Keratinocyte (primary cell): ENCODE measurements around the gene FHIT. TPM values are rescaled to one million over a fixed set of nuclear protein-coding genes. Genes with fewer than 3 reads are reported as not detected.

ENCODE experiments used
- DNase-seq: peaks from one replicate; pipeline ENCODE4 v3.0.0-alpha.2; 2011; ENCODE audit warnings: low read depth, missing footprints, low spot score
- FAIRE-seq: peaks from 2 replicates; lab custom pipeline; 2011; peaks lifted over from hg19 to GRCh38; lab: Jason Lieb, UNC
- H2AFZ ChIP-seq: 2 replicates; pipeline ENCODE4 v1.6.0; 2012; ENCODE audit warnings: low read length, control low read depth, inconsistent platforms; ENCODE audit not compliant: control insufficient read depth
- H3K27ac ChIP-seq: 2 replicates; pipeline ENCODE4 v1.5.1; 2011; ENCODE audit warnings: low read length; ENCODE audit not compliant: control insufficient read depth, insufficient read depth
- H3K27me3 ChIP-seq: 3 replicates; pipeline ENCODE4 v1.6.0; 2011; ENCODE audit warnings: low read length; ENCODE audit not compliant: control insufficient read depth, insufficient read depth; ENCODE audit errors: extremely low read depth
- H3K36me3 ChIP-seq, 2 experiments: 2 replicates in 1 of 2; 3 replicates in 1 of 2; pipeline ENCODE4 v1.5.1; 2011; ENCODE audit warnings: low read length in 2 of 2, mild to moderate bottlenecking in 1 of 2; ENCODE audit not compliant: control insufficient read depth in 2 of 2, insufficient read depth in 2 of 2; ENCODE audit errors: extremely low read depth in 1 of 2
- H3K4me1 ChIP-seq: 3 replicates; pipeline ENCODE4 v1.5.1; 2011; ENCODE audit warnings: low read length; ENCODE audit not compliant: control insufficient read depth, insufficient read depth; ENCODE audit errors: extremely low read depth
- H3K4me2 ChIP-seq: 3 replicates; pipeline ENCODE4 v1.6.0; 2011; ENCODE audit warnings: low read depth, low read length; ENCODE audit not compliant: control insufficient read depth, insufficient read depth; ENCODE audit errors: extremely low read depth
- H3K4me3 ChIP-seq, 3 experiments: fragments of 200-600 bp in 1 of 3; sonication (generic) in 1 of 3; 2 replicates in 2 of 3; 3 replicates in 1 of 3; pipeline ENCODE4 v1.5.1; 2011 to 2016; ENCODE audit warnings: low read length in 3 of 3, mild to moderate bottlenecking in 3 of 3, control low read depth in 2 of 3, inconsistent platforms in 1 of 3, low read depth in 1 of 3, mixed read lengths in 1 of 3, mixed run types in 1 of 3, moderate library complexity in 1 of 3; ENCODE audit not compliant: control insufficient read depth in 2 of 3, insufficient read depth in 2 of 3; ENCODE audit errors: extremely low read depth in 1 of 3
- H3K79me2 ChIP-seq: 2 replicates; pipeline ENCODE4 v1.6.0; 2012; ENCODE audit warnings: low read length; ENCODE audit not compliant: control insufficient read depth, insufficient read depth
- H3K9ac ChIP-seq: 3 replicates; pipeline ENCODE4 v1.6.0; 2011; ENCODE audit warnings: low read length; ENCODE audit not compliant: control insufficient read depth, insufficient read depth; ENCODE audit errors: extremely low read depth
- H3K9me1 ChIP-seq: 3 replicates; pipeline ENCODE4 v1.6.0; 2011; ENCODE audit warnings: low read length; ENCODE audit not compliant: control insufficient read depth, insufficient read depth; ENCODE audit errors: extremely low read depth
- H3K9me3 ChIP-seq: 2 replicates; pipeline ENCODE4 v1.5.1; 2012; ENCODE audit warnings: low read depth, low read length; ENCODE audit not compliant: control insufficient read depth
- H4K20me1 ChIP-seq: 3 replicates; pipeline ENCODE4 v1.6.0; 2011; ENCODE audit warnings: low read length; ENCODE audit not compliant: control insufficient read depth, insufficient read depth; ENCODE audit errors: extremely low read depth
- CTCF ChIP-seq, 3 experiments: IDR thresholded peaks in 1 of 3; conservative IDR thresholded peaks in 1 of 3; optimal IDR thresholded peaks in 1 of 3; 2 replicates in 2 of 3; 3 replicates in 1 of 3; pipeline versions ENCODE3 to v1.5.1; 2011; ENCODE audit warnings: low read length in 3 of 3, mild to moderate bottlenecking in 3 of 3, moderate library complexity in 2 of 3, control low read depth in 1 of 3, inconsistent platforms in 1 of 3; ENCODE audit not compliant: insufficient read depth in 2 of 3; ENCODE audit errors: extremely low read depth in 1 of 3
- EZH2 ChIP-seq: IDR thresholded peaks from one replicate; pipeline ENCODE4 v1.6.1; 2012; ENCODE audit warnings: inconsistent platforms, mild to moderate bottlenecking, low read length, moderate library complexity
- dilution Hi-C: fragments of 300-500 bp; cut with MboI; formaldehyde crosslinking; loops from one replicate; pipeline ENCODE4 v1.7.0; 2020; ENCODE audit warnings: low sequenced_read_pairs; ENCODE audit not compliant: extremely low pct_ligation_motif_present
- polyA plus RNA-seq, 5 experiments: library from polyadenylated mRNA; depleted of rRNA in 3 of 5; stranded (reverse) in 3 of 5; stranded (forward) in 1 of 5; unstranded in 1 of 5; fragments of >200 nt; gene quantifications; 1 replicate in 1 of 5; 2 replicates in 3 of 5; 3 replicates in 1 of 5; pipeline versions ENCODE4 v1.2.1 to v1.2.3, GENCODE V29; 2011 to 2012; ENCODE audit warnings: missing spikeins in 2 of 5, low read depth in 1 of 5, low replicate concordance in 1 of 5

Gene FHIT
- polyA plus RNA-seq, 1 donor (not counting 4 experiments of a cell fraction or from before 2014, with no cell fraction given) = 2.2 TPM

GRCh38 chr3:61300006-61300380, 48.7 kb upstream of the FHIT start:
- H3K9me1 ChIP-seq = no peaks in the 10 kb centered on the region
- DNase-seq (no peak), FAIRE-seq (no peak)
- H4K20me1 ChIP-seq = no peaks in the 10 kb centered on the region
- dilution Hi-C loops = no loop called here
- no peaks in the 10 kb centered on the region for H3K4me1 ChIP-seq
- no peak overlapping the region for H3K9ac ChIP-seq
- H3K79me2 ChIP-seq = no peaks in the 10 kb centered on the region
- H3K36me3 ChIP-seq = no peaks in the 10 kb centered on the region
- no peaks in the 10 kb centered on the region for H3K27me3 ChIP-seq
- H3K4me2 ChIP-seq = no peak overlapping the region
- no peak overlapping the region for H3K4me3 ChIP-seq
- H3K27ac ChIP-seq = no peak overlapping the region
- no peaks in the 10 kb centered on the region for H3K9me3 ChIP-seq
- TF ChIP-seq CTCF (optimal IDR thresholded peaks at IDR 0.05 in 1 of 3, IDR thresholded peaks at IDR 0.05 in 1 of 3, conservative IDR thresholded peaks at IDR 0.05 in 1 of 3; ENCODE audit: extremely low read depth in 1 of 3, insufficient read depth in 2 of 3, low read length in 3 of 3) (no peak), EZH2 (no peak)
- no peak overlapping the region for H2AFZ ChIP-seq

GRCh38 chr3:61299343-61300005, 48.2 kb upstream of the FHIT start:
- Histone ChIP-seq H3K4me2 (no peak overlapping the region), H3K9me1 (no peaks in the 10 kb centered on the region), H3K79me2 (no peaks in the 10 kb centered on the region), H3K9ac (no peak overlapping the region), H3K9me3 (no peaks in the 10 kb centered on the region), H4K20me1 (no peaks in the 10 kb centered on the region), H3K36me3 (no peaks in the 10 kb centered on the region), H3K27ac (no peak overlapping the region), H3K4me1 (no peaks in the 10 kb centered on the region), H2AFZ (no peak overlapping the region), H3K27me3 (no peaks in the 10 kb centered on the region), H3K4me3 (no peak overlapping the region)
- TF ChIP-seq CTCF (optimal IDR thresholded peaks at IDR 0.05 in 1 of 3, IDR thresholded peaks at IDR 0.05 in 1 of 3, conservative IDR thresholded peaks at IDR 0.05 in 1 of 3; ENCODE audit: extremely low read depth in 1 of 3, insufficient read depth in 2 of 3, low read length in 3 of 3) (no peak), EZH2 (no peak)
- DNase-seq = no peak
- dilution Hi-C loops = no loop called here
- no peak for FAIRE-seq
